Cardiac muscle cell (in vitro differentiated cells and primary cell): Measurements from ENCODE around the gene NPPA. TPM values are rescaled to one million over a fixed set of nuclear protein-coding genes. Genes with fewer than 3 reads are reported as not detected.

Source experiments
- DNase-seq, 2 donors: peaks; one replicate each; pipeline versions ENCODE4 v3.0.0 to v3.0.0-alpha.2; 2010 to 2017; ENCODE audit warnings: low read depth in 1 of 2, low spot score in 1 of 2
- H3K27ac ChIP-seq: fragments of 200-600 bp; sonication (generic); 2 replicates; pipeline ENCODE4 v1.5.1; 2016
- H3K27me3 ChIP-seq: fragments of 200-600 bp; sonication (generic); 2 replicates; pipeline ENCODE4 v1.6.0; 2016; ENCODE audit warnings: control low read depth
- H3K36me3 ChIP-seq: fragments of 200-600 bp; sonication (generic); 2 replicates; pipeline ENCODE4 v1.5.1; 2016; ENCODE audit warnings: control low read depth
- H3K4me1 ChIP-seq: fragments of 200-600 bp; sonication (generic); 2 replicates; pipeline ENCODE4 v1.8.1; 2017; ENCODE audit warnings: low read depth, mild to moderate bottlenecking, mixed run types
- H3K4me3 ChIP-seq: fragments of 200-600 bp; sonication (generic); 2 replicates; pipeline ENCODE4 v1.5.1; 2016; ENCODE audit warnings: mild to moderate bottlenecking
- H3K9me3 ChIP-seq: fragments of 200-600 bp; sonication (generic); 2 replicates; pipeline ENCODE4 v1.5.1; 2017; ENCODE audit warnings: low read depth, mild to moderate bottlenecking, control low read depth
- CTCF ChIP-seq: IDR thresholded peaks from 2 replicates; pipeline ENCODE4 v1.5.1; 2012; ENCODE audit warnings: low read depth, mild to moderate bottlenecking, low read length
- polyA plus RNA-seq: library from polyadenylated mRNA; unstranded; fragments of >200 nt; fragmentation: Nextera tagmentation; extraction: Ambion mirVana; gene quantifications from 2 replicates; pipeline ENCODE4 v1.2.1, GENCODE V29; 2016
- total RNA-seq: library from RNA; depleted of rRNA; stranded (reverse); fragments of >200 nt; gene quantifications from 2 replicates; pipeline ENCODE4 v1.2.3, GENCODE V29; 2016

The NPPA gene
- total and polyA plus RNA-seq, 2 experiments from 2014 or later: 57.5 to 601 TPM

- Histone ChIP-seq H3K36me3 (peaks cover 75% of the 10 kb centered on the region), H3K27ac (no peak overlapping the region), H3K4me3 (no peak overlapping the region), H3K4me1 (no peaks in the 10 kb centered on the region), H3K9me3 (no peaks in the 10 kb centered on the region), H3K27me3 (no peaks in the 10 kb centered on the region)
- no peak for DNase-seq
- TF ChIP-seq CTCF: no peak
Measured at GRCh38 chr1:11835441-11836225, 11.9 kb downstream of the NPPA start.

GRCh38 chr1:11833900-11834299, 13.7 kb downstream of the NPPA start:
- peaks cover 67% of the 10 kb centered on the region for H3K36me3 ChIP-seq
- no peak overlapping the region for H3K27ac ChIP-seq
- DNase-seq: no peak
- H3K4me1 ChIP-seq: no peaks in the 10 kb centered on the region
- no peaks in the 10 kb centered on the region for H3K9me3 ChIP-seq
- TF ChIP-seq CTCF: no peak
- no peak overlapping the region for H3K4me3 ChIP-seq
- H3K27me3 ChIP-seq: no peaks in the 10 kb centered on the region

- TF ChIP-seq CTCF: no peak
Measured at GRCh38 chr1:11833497-11833896, 14.1 kb downstream of the NPPA start.

GRCh38 chr1:11831945-11832725, 15.4 kb downstream of the NPPA start:
- Histone ChIP-seq H3K4me1 (no peaks in the 10 kb centered on the region), H3K4me3 (no peak overlapping the region), H3K27me3 (no peaks in the 10 kb centered on the region), H3K9me3 (no peaks in the 10 kb centered on the region), H3K36me3 (peaks cover 63% of the 10 kb centered on the region), H3K27ac (no peak overlapping the region)
- no peak for TF ChIP-seq CTCF
- DNase-seq: no peak

More at GRCh38 chr1:11833497-11833896, 14.1 kb downstream of the NPPA start:
- H3K4me3 ChIP-seq: no peak overlapping the region
- H3K36me3 ChIP-seq: peaks cover 71% of the 10 kb centered on the region
- no peaks in the 10 kb centered on the region for H3K27me3 ChIP-seq
- no peak for DNase-seq
- no peaks in the 10 kb centered on the region for H3K9me3 ChIP-seq
- H3K27ac ChIP-seq: no peak overlapping the region
- no peaks in the 10 kb centered on the region for H3K4me1 ChIP-seq

- Histone ChIP-seq H3K36me3 (peaks cover 47% of the 10 kb centered on the region), H3K27ac (no peak overlapping the region)
Measured at GRCh38 chr1:11828511-11828910, 19.1 kb downstream of the NPPA start.

More at GRCh38 chr1:11828511-11828910, 19.1 kb downstream of the NPPA start:
- H3K4me3 ChIP-seq: no peak overlapping the region
- no peaks in the 10 kb centered on the region for H3K27me3 ChIP-seq
- no peak for TF ChIP-seq CTCF
- no peaks in the 10 kb centered on the region for H3K9me3 ChIP-seq
- DNase-seq: no peak
- H3K4me1 ChIP-seq: no peaks in the 10 kb centered on the region
